ENCODE data around the gene DKC1.
"Not testable (repeated sequence)": the region's sequence is repeated elsewhere in the genome, so short reads cannot be mapped to it uniquely, and the experiment has no call there.

Gene DKC1

GRCh38 chrX:154818916-154819770 is 56.5 kb downstream of the DKC1 start:
- DNase-seq (ENCODE audit: low spot score) = no peak

GRCh38 chrX:154819771-154820341 is 57.2 kb downstream of the DKC1 start:
- no peak for DNase-seq (ENCODE audit: low spot score)

- DNase-seq (ENCODE audit: low spot score) = no peak
These were observed 58.9 kb downstream of the DKC1 start for GRCh38 chrX:154821523-154821922.

- no peak for DNase-seq (ENCODE audit: low spot score)
These were observed 59.4 kb downstream of the DKC1 start for GRCh38 chrX:154822029-154822428.

- DNase-seq (ENCODE audit: low spot score) = no peak
These were observed 62.0 kb downstream of the DKC1 start for GRCh38 chrX:154824638-154825037.

- DNase-seq (ENCODE audit: low spot score) = not testable (repeated sequence)
These were observed 62.9 kb downstream of the DKC1 start for GRCh38 chrX:154825586-154825985.
